ENCODE measurements around the gene HSH2D. TPM values are rescaled to one million over a fixed set of nuclear protein-coding genes. Genes with fewer than 3 reads are reported as not detected.

The HSH2D gene
- total RNA-seq, 1 donor from 2014 or later = 0.46 TPM

- TF ChIP-seq, protein P1, sequence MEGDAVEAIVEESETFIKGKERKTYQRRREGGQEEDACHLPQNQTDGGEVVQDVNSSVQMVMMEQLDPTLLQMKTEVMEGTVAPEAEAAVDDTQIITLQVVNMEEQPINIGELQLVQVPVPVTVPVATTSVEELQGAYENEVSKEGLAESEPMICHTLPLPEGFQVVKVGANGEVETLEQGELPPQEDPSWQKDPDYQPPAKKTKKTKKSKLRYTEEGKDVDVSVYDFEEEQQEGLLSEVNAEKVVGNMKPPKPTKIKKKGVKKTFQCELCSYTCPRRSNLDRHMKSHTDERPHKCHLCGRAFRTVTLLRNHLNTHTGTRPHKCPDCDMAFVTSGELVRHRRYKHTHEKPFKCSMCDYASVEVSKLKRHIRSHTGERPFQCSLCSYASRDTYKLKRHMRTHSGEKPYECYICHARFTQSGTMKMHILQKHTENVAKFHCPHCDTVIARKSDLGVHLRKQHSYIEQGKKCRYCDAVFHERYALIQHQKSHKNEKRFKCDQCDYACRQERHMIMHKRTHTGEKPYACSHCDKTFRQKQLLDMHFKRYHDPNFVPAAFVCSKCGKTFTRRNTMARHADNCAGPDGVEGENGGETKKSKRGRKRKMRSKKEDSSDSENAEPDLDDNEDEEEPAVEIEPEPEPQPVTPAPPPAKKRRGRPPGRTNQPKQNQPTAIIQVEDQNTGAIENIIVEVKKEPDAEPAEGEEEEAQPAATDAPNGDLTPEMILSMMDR (IDR thresholded peaks at IDR 0.05; ENCODE audit: insufficient read depth, low read length, poor library complexity, severe bottlenecking) = no peak
- DNase-seq (ENCODE audit: low read depth) = no peak
- Histone ChIP-seq H3K36me3 (ENCODE audit: control insufficient read depth, insufficient read depth, low read length) (no peaks in the 10 kb centered on the region), H3K4me3 (ENCODE audit: low read depth, low read length) (no peak overlapping the region), H3K27me3 (ENCODE audit: control insufficient read depth, insufficient read depth, low read length) (no peaks in the 10 kb centered on the region)
Measured at GRCh38 chr19:16142032-16142580, 1.4 kb upstream of the HSH2D start.

- Histone ChIP-seq H3K4me3 (ENCODE audit: low read depth, low read length) (no peak overlapping the region), H3K27me3 (ENCODE audit: control insufficient read depth, insufficient read depth, low read length) (no peaks in the 10 kb centered on the region), H3K36me3 (ENCODE audit: control insufficient read depth, insufficient read depth, low read length) (no peaks in the 10 kb centered on the region)
Measured at GRCh38 chr19:16144216-16144581, 714 bp downstream of the HSH2D start.

GRCh38 chr19:16146112-16146511 is 2.6 kb downstream of the HSH2D start:
- Histone ChIP-seq H3K36me3 (ENCODE audit: control insufficient read depth, insufficient read depth, low read length) (no peaks in the 10 kb centered on the region), H3K4me3 (ENCODE audit: low read depth, low read length) (no peak overlapping the region), H3K27me3 (ENCODE audit: control insufficient read depth, insufficient read depth, low read length) (no peaks in the 10 kb centered on the region)
- no peak for DNase-seq (ENCODE audit: low read depth)
- TF ChIP-seq, protein P1 (IDR thresholded peaks at IDR 0.05; ENCODE audit: insufficient read depth, low read length, poor library complexity, severe bottlenecking) = no peak

More at GRCh38 chr19:16144216-16144581, 714 bp downstream of the HSH2D start:
- TF ChIP-seq, protein P1 (IDR thresholded peaks at IDR 0.05; ENCODE audit: insufficient read depth, low read length, poor library complexity, severe bottlenecking) = no peak
- no peak for DNase-seq (ENCODE audit: low read depth)

DNA sequence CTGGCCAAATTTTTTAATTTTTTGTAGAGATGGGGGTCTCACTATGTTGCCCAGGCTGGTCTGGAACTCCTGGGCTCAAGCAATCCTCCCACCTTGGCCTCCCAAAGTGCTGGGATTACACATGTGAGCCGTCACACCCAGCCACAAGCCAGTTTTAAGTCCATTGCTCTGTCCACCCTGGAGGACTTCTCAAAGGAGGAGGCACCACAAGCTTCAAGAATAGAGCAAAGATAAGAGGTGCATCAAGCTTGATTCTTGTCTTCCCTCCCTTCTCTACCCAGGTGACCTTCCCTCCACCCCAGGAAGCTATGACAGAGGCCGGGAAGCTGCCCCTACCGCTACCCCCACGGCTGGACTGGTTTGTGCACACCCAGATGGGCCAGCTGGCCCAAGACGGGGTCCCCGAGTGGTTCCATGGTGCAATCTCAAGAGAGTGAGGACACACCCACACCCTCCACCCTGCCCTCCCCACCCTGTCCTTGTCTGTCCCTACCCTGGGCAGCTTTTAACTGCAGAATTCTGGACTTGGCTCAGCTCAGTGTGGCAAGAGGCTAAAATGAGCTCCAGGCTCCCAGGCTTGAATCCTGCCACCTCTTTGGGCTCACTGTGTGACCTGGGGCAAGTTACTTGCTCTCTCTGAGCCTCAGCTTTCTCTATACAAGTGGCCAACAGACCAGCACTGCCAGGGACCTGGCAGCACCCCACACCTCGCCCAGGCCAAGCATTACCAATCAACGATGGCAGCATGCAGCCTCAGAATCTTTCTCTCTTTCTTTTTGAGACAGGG is 5.2 kb downstream of the HSH2D start:
- Histone ChIP-seq H3K27me3 (ENCODE audit: control insufficient read depth, insufficient read depth, low read length) (no peaks in the 10 kb centered on the region), H3K4me3 (ENCODE audit: low read depth, low read length) (no peak overlapping the region), H3K36me3 (ENCODE audit: control insufficient read depth, insufficient read depth, low read length) (no peaks in the 10 kb centered on the region)
- no peak for DNase-seq (ENCODE audit: low read depth)
- TF ChIP-seq, protein P1 (IDR thresholded peaks at IDR 0.05; ENCODE audit: insufficient read depth, low read length, poor library complexity, severe bottlenecking) = no peak

GRCh38 chr19:16153582-16154336 is 10.3 kb downstream of the HSH2D start:
- no peak for DNase-seq (ENCODE audit: low read depth)
- H3K36me3 ChIP-seq (ENCODE audit: control insufficient read depth, insufficient read depth, low read length) = no peaks in the 10 kb centered on the region
- H3K4me3 ChIP-seq (ENCODE audit: low read depth, low read length) = no peak overlapping the region
- H3K27me3 ChIP-seq (ENCODE audit: control insufficient read depth, insufficient read depth, low read length) = no peaks in the 10 kb centered on the region
- TF ChIP-seq, protein P1 (IDR thresholded peaks at IDR 0.05; ENCODE audit: insufficient read depth, low read length, poor library complexity, severe bottlenecking) = no peak

All from kidney epithelial cell (primary cell).